GM21528 (cell line): ENCODE results near the gene KPTN.

Experiments used
- ATAC-seq: cut with Tn5 transposase; IDR thresholded peaks from one replicate; pipeline ENCODE4 v1.9.1; 2021; ENCODE audit warnings: mild to moderate bottlenecking, moderate library complexity; ENCODE audit not compliant: unreplicated experiment, low FRiP score

Gene KPTN

DNA sequence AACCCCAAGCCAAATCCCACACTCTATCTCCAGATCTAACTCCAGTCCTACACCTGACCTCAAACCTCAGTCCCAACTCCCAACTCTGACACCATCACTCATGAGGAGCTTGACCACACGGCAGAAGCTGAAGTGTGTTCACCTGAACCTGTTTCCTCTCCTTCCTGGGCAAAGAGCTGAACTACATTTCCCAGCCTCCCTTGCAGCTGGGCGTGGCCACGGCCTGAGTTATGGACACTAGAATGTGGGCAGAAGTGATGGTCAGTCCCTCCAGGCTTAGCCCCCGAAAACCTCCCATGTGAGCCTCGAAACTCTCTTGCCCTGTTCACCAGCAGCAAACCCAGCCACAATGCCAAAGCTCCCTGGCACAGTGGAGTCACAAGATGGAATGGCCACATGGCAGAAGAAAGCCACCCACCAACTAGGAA is 45.2 kb downstream of the KPTN start:
- ATAC-seq: no peak

DNA sequence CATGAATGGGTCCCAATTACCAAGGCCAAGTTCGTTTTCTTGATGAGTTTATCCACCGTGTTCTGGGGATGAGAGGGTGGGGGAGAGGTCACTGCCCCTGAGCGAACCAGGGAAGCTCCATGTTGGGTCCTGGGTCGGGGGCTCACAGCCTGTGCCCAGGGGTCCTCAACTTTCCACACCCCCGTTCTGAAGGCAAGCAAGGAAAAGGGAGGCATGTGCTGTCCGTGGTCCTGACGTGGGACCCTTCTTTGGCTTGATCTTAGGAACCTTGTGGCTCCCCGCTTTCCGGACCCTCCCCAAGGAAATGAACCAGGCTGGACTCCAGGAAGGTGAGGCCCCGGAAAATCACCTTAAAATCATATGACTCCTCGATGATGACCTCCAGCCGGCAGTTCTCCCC is 46.5 kb downstream of the KPTN start:
- ATAC-seq: no peak

DNA sequence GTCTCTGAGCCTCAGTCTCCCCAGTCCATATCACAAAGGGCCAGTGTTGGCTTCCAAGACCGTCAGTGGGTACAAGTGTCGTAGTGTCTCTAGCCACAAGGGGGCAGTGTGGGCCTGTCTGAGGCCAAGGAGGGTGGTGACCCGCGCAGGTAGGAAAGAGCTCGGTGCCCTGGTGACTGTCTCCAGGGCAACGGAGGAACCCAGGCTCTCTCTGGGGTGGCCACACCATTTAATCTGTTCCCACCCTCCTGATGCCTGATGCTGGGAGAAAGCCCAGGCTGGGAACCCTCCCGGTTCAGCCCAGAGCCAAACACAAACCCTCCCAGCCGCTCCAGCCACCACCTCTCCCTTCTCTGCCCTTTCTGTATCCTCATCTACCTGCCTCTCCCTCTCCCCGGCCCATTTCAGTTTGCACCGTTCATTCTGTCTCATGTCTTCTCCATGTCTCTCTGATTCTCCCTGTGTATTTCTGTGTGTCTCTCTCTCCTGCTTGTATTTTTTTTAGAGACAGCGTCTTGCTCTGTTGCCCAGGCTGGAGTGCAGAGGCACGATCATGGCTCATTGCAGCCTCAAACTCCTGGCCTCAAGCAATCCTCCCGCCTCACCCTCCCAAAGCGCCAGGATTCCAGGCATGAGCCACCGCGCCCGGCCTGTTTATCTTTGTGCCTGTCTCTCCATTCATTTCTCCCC is 47.2 kb downstream of the KPTN start:
- no peak for ATAC-seq

DNA sequence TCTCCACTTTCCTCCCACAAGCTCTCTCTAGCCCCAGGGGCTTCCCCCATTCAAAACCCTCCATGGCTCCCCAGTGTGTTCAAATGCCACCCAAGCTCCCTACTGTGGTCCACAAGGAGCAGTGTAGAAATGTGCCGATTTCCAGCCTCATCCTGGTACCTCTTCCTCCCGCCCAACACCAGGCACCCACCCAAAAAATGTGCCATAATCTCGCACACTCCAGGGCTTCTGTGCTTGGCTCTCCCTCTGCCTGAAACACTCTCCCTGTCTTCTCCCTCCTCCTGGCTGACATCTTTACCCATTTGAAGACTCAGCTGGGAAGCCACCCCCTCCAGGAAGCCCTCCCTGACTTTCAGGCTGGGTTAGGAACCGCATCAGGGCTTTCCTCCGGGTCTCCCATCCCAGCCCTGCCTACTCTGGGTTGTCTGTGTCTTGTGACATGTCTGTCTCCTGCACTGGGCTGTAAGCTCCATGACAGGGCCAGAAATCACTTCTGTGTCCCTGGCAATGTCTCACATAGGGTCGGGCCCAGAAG is 48.1 kb downstream of the KPTN start:
- no peak for ATAC-seq

DNA sequence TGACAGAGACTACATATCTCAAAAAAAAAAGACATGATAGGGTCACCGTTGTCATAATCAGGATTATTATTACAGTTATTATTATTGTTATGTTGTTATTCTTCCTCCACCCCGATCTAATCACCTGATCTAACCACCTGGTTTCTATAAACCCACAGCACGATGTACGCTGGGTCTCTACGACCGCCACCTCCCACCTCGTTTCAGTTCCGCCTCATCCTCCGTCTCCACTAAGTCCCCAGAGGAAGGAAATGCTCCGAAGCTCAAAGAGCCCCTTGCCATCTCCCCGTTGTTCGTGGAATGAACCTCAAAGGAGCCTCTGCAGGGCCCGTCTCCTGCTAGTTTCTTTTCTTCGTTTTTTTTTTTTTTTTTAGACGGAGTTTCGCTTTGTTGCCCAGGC is 48.8 kb downstream of the KPTN start:
- ATAC-seq: no peak

DNA sequence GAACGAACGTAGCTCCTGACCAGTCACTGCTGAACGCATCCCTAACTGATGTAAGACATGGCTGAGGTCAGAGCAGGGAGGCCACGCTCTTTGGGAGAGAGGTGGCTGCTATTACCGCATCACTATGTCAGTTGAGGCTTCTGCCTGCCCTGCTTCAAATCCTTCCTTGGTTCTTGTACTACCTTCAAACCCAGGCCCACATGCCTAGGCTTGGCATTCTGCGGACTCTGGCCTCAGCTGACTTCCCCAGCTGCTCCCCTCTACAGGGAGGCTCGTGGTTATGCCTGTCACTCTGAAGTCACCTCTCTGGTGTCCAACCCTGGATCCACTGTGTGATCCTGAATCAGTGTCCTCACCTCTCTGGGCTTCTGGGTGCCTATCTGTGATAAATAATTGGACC is 49.9 kb downstream of the KPTN start:
- no peak for ATAC-seq

DNA sequence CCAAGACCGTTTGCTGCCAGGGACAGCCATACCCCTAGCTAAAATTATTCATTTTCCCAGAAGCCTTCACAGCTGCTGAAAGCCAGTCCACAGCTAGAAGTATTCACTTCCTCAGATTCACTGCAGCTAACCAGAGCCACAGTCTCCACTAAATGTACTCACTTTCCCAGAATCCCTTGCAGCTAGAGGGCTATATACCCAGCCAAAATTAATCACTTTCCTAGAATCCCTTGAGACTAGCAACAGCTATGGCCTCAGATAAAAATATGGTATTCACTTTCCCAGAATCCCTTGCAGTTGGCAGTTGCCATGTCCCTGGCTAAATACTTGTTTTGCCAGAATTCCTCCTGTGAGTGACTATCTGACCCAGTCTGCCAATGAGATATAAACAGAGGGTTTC is 50.9 kb downstream of the KPTN start:
- no peak for ATAC-seq

DNA sequence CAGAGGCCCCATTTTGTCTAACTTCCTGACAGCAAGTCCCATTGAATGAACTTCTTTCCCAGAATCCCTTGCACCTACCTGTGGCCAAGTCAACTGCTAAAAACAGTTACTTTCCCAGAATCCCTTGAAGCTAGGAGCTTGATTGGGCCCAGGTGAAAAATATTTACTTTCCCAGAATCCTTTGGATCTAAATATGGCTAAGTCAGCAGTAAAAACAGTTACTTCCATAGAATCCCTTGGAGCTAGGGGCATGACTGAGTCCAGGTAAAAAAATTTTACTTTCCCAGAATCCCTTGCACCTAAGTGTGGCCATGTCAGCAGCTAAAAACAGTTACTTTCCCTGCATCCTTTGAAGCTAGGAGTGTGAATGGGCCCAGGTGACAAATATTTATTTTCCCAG is 51.5 kb downstream of the KPTN start:
- no peak for ATAC-seq

DNA sequence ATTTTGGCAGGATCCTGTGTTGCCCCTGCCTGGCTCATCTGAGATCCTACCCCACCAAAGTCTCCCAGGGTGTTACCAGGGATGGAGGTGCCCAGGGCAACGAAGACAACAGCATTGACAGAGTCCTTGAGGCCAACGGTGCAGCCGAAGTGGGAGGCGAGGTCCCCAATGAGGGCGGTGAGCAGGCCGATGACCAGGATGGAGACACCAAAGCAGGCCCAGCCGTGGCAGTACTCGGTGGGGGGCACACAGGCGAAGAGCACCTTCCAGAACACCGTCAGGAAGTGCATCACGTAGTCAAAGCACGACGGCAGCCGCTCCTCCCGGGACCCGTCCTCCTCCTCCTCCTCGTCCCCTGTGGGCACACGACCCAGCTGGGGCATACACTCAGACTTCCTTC is 51.9 kb downstream of the KPTN start:
- ATAC-seq: no peak

DNA sequence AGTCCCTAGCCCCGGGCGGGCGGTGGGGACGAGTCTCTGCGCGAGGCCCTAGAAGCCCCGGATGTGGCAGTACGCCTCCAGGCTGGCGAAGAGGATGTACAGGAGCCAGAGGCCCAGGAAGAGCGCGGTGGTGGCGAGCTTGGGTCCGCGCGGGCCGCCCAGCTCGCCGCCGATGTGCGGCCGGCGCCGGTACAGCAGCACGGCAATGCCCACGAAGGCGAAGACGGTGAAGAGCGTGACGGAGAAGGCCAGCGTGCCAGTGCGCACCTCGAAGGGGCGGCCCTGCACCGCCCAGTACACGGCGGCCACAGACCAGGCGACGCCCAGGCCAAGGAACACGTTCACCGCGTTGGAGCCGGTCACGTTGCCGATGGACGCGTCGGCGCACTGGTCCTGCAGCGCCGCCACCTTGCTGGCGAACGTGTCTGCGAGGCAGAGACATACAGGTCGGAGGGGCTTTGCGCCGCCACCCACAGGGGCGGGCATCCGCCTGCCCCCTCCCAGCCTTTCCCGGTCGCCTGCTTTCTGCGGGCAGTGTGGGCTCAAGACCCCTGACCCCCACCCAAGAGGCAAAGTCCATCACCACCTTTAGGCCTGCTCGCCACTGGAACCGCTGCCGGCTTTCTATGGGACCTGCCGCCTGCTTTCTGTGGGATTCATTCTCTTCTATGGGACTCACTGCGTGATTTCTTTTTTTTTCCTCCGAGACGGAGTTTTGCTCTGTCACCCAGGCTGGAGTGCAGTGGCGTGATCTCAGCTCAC is 53.8 kb downstream of the KPTN start:
- no peak for ATAC-seq

DNA sequence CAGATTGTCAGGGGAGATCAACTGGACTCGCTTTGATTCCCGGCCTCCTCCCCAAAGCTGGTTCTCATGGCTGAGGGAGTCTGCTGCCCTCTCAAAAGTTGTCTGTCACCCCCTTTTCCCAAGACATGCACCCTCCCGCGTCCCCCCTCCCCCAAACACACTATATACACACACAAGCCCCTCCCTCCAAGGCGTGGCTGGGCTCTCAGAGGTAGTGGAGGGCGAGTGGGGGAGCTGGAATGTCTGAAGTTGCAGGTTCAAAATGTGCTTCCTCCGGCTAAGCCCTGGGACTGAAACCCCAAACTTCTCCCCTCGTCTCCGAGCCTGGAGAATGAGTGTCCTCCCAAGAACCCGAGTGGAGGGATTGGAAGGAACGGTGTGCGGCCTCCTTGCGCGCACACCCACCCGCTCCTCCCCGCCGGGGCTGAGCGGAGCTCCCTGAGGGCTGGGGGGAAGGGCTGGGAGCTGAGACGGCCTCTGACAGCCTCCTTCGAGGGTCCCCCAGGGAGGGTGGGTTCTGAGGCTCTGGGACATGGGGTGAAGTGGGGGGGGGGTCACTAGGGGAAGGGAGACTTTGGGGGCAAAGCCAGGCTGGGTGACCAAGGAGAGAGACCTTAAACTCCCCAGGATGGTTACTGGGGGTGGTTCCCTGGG is 54.8 kb downstream of the KPTN start:
- no peak for ATAC-seq

DNA sequence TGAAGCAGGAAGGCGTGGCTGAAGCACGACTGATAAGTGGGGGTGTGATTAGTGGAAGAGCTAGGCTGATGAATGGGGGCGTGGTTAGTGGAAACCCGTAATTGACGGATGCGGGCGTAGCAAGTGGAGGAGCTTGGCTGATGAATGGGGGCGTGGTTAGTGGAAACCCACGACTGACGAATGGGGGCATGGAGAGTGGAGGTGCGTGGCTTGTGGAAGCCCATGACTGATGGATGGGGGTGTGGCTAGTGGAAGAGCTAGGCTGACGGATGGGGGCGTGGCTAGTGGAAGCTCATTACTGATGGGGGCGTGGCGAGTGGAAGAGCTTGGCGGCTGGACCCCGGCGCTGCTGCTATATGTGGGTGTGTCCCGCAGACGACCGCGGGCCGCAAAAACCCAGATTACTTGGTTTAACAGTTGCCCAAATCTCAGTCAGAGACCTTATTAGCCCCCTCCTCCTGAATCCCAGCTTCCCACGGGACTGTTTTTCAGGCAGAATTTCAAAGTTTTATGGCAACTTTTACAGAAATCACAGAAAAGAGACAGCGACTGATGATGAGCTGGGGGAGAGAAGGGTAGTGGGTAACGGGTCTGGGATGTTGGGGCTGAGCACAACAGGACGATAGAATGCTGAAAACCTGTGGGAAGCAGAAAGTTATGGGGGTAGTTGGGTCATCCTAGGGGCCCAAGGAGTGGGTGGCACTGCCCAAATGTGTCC is 55.7 kb downstream of the KPTN start:
- ATAC-seq: no peak

DNA sequence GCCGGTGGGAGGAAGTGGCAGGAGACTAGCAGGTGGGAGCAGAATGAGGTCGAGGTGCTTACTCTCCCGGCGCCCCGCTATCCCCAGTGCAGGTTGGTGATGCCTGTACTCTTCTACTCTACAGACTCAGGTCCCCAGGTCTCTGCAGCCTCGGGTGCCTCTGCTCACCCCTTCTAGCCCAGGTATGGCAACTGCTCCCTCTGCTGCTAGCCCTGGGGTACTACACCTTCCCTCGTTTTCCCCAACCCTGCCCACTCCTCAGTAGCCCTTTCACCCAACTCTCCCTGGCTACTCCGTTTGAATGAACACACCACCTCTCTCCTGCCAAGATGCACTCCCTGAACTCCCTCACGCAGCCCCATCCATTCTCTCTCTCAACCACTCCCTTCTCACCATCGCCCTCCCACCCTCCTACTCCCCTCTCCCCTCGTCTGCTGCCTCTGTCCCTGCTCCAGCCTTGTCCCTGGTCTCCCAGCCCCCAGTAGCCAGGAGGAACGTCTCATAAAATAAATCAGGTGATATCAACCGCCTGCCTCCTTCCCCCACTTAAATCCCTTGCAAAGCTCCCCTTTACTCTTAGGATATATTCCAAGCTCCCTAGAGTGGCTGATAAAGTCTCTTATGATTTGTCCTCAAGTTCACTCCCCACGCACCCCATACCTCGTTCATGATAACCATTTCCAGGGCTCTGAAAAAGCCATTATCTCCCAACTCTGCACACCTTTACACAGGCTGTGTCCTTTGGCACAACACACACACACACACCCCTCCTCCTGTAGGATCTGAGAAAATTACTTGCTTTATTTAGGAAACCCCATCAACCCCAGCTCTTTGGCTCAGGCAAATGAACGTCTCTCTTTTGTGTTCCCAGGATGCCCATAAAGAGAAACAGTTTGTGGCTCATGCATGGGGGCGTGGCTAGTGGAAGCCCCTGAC is 56.5 kb downstream of the KPTN start:
- no peak for ATAC-seq
